HepG2 (cell line): Measurements from ENCODE around the gene BCAT1. TPM values are rescaled to one million over a fixed set of nuclear protein-coding genes. Genes with fewer than 3 reads are reported as not detected.

Experiments used
- ATAC-seq: fragments of 200-7000 bp; cut with Tn5 transposase; 3 replicates; pipeline ENCODE4 v1.9.1; 2020; ENCODE audit warnings: mild to moderate bottlenecking, moderate library complexity
- BruUV-seq: library from RNA; stranded (reverse); fragments of 400-500 nt; replicated peaks from 2 replicates; lab custom pipeline; 2021; lab: Mats Ljungman, UMichigan
- CTCF ChIA-PET: fragments of 300-600 bp; formaldehyde crosslinking; extraction: SDS; loops from one replicate; lab custom pipeline; 2021; ENCODE audit warnings: low total read pairs, inconsistent platforms, low intra/inter-chr PET ratio; lab: Yijun Ruan, JAX
- POLR2A ChIA-PET: fragments of 350-600 bp; sonication (Branson Sonifier 250); formaldehyde crosslinking; loops from one replicate; lab custom pipeline; 2020; ENCODE audit warnings: antibody characterized with exemption, inconsistent platforms; lab: Yijun Ruan, JAX
- DNase-seq: peaks from one replicate; pipeline ENCODE4 v3.0.0-alpha.2; 2015; ENCODE audit warnings: low spot score
- FAIRE-seq: peaks from 3 replicates; lab custom pipeline; 2011; peaks lifted over from hg19 to GRCh38; lab: Jason Lieb, UNC
- H2AFZ ChIP-seq: one replicate; pipeline ENCODE4 v1.6.1; 2011; ENCODE audit warnings: low read length, inconsistent platforms
- H3K27ac ChIP-seq: fragments of 300-600 bp; 3 replicates; pipeline ENCODE4 v1.8.0; 2011; ENCODE audit warnings: mixed run types, mild to moderate bottlenecking, mixed read lengths, low read length, inconsistent platforms; ENCODE audit not compliant: insufficient read depth; ENCODE audit errors: extremely low read length
- H3K27me3 ChIP-seq, 2 experiments: fragments of 200-600 bp in 1 of 2; 2 replicates in 1 of 2; 3 replicates in 1 of 2; pipeline versions ENCODE4 v1.6.0 to v1.8.0; 2011; ENCODE audit warnings: low read length in 2 of 2, mild to moderate bottlenecking in 2 of 2, moderate library complexity in 2 of 2, inconsistent platforms in 1 of 2; ENCODE audit not compliant: insufficient read depth in 2 of 2, control insufficient read depth in 1 of 2
- H3K36me3 ChIP-seq, 2 experiments: fragments of 200-600 bp in 1 of 2; replicated peaks in 1 of 2; 2 replicates in 1 of 2; 3 replicates in 1 of 2; pipeline versions ENCODE4 v1.5.1 to v1.8.0; 2011; ENCODE audit warnings: low read length in 2 of 2, inconsistent platforms in 1 of 2; ENCODE audit not compliant: insufficient read depth in 2 of 2, control insufficient read depth in 1 of 2
- H3K4me1 ChIP-seq: 2 replicates; pipeline ENCODE4 v1.5.1; 2012; ENCODE audit warnings: low read length, inconsistent platforms; ENCODE audit not compliant: insufficient read depth
- H3K4me2 ChIP-seq: 2 replicates; pipeline ENCODE4 v1.6.0; 2011; ENCODE audit warnings: low read depth, low read length, inconsistent platforms
- H3K4me3 ChIP-seq, 3 experiments: fragments of 200-600 bp in 1 of 3; sonication (generic), shearing (Covaris generic) in 1 of 3; replicated peaks in 1 of 3; 2 replicates each; pipeline ENCODE4 v1.5.1; 2011 to 2016; ENCODE audit warnings: low read length in 3 of 3, inconsistent platforms in 2 of 3, low read depth in 2 of 3, mild to moderate bottlenecking in 2 of 3, control low read depth in 1 of 3, mixed read lengths in 1 of 3; ENCODE audit not compliant: insufficient read depth in 1 of 3
- H3K79me2 ChIP-seq: one replicate; pipeline ENCODE4 v1.6.1; 2011; ENCODE audit warnings: low read length, inconsistent platforms; ENCODE audit not compliant: insufficient read depth
- H3K9ac ChIP-seq: 2 replicates; pipeline ENCODE4 v1.6.0; 2011; ENCODE audit warnings: mild to moderate bottlenecking, low read depth, low read length, inconsistent platforms; ENCODE audit not compliant: insufficient read depth
- H3K9me3 ChIP-seq: 2 replicates; pipeline ENCODE4 v1.5.1; 2012; ENCODE audit warnings: mild to moderate bottlenecking, low read length
- H4K20me1 ChIP-seq: 2 replicates; pipeline ENCODE4 v1.6.0; 2011; ENCODE audit warnings: inconsistent platforms, mild to moderate bottlenecking, low read length, moderate library complexity; ENCODE audit not compliant: insufficient read depth
- ADNP ChIP-seq: sonication (generic); formaldehyde crosslinking; IDR thresholded peaks from 2 replicates; pipeline ENCODE4 v1.4.0; 2020; ENCODE audit warnings: missing genetic modification reagents
- BRD4 ChIP-seq: sonication (generic); formaldehyde crosslinking; IDR thresholded peaks from 2 replicates; pipeline ENCODE4 v1.4.0; 2020; ENCODE audit warnings: missing genetic modification reagents
- EEA1 ChIP-seq: sonication (generic); formaldehyde crosslinking; IDR thresholded peaks from 2 replicates; pipeline ENCODE4 v1.5.1; 2020; ENCODE audit warnings: mild to moderate bottlenecking, missing genetic modification reagents, borderline replicate concordance
- KDM4B ChIP-seq: sonication (generic); formaldehyde crosslinking; IDR thresholded peaks from 2 replicates; pipeline ENCODE4 v1.4.0; 2020; ENCODE audit warnings: missing genetic modification reagents
- MED8 ChIP-seq: sonication (generic); formaldehyde crosslinking; IDR thresholded peaks from 2 replicates; pipeline ENCODE4 v1.8.1; 2023; ENCODE audit warnings: mild to moderate bottlenecking, missing genetic modification reagents; ENCODE audit not compliant: insufficient replicate concordance
- MTERF4 ChIP-seq: sonication (generic); formaldehyde crosslinking; IDR thresholded peaks from 2 replicates; pipeline ENCODE4 v1.8.0; 2023; ENCODE audit warnings: mild to moderate bottlenecking, missing genetic modification reagents
- NFE2L2 ChIP-seq: fragments of 150-350 bp; IDR thresholded peaks from 2 replicates; pipeline ENCODE4 v1.6.1; 2014; ENCODE audit warnings: low read length
- TBX2 ChIP-seq: sonication (generic); formaldehyde crosslinking; IDR thresholded peaks from 2 replicates; pipeline ENCODE4 v1.5.0; 2020; ENCODE audit warnings: missing genetic modification reagents, mild to moderate bottlenecking, borderline replicate concordance
- ZNF33A ChIP-seq: sonication (generic); formaldehyde crosslinking; IDR thresholded peaks from 2 replicates; pipeline ENCODE4 v1.5.1; 2020; ENCODE audit warnings: missing genetic modification reagents, mild to moderate bottlenecking, moderate library complexity, borderline replicate concordance
- WGBS: methylation state at CpG from one replicate; pipeline ENCODE4 v1.1.6; 2017; ENCODE audit warnings: low lambda C conversion rate; 5-methylcytosine and 5-hydroxymethylcytosine counted together
- in situ Hi-C: cut with HindIII; loops from 2 replicates; pipeline ENCODE4 v1.10.0; 2017; ENCODE audit warnings: low pct_unique_long_range_greater_than_20kb; ENCODE audit not compliant: extremely low pct_ligation_motif_present
- intact Hi-C: fragments of 100-400 bp; cut with micrococcal nuclease; formaldehyde crosslinking; loops from one replicate; pipeline ENCODE4 v1.10.0; 2022; ENCODE audit not compliant: unreplicated experiment
- polyA plus RNA-seq, 8 experiments: library from polyadenylated mRNA; depleted of rRNA in 3 of 8; stranded (reverse) in 7 of 8; unstranded in 1 of 8; fragments of >200 nt; fragmentation: Illumina TruSeq in 4 of 8; extraction: Trizol in 4 of 8; gene quantifications; 2 replicates each; pipeline versions ENCODE4 v1.2.1 to v1.2.3, GENCODE V29; 2011 to 2016; ENCODE audit warnings: low read depth in 4 of 8, missing spikeins in 1 of 8, mixed read lengths in 1 of 8; ENCODE audit not compliant: insufficient read depth in 1 of 8
- total RNA-seq, 5 experiments: library from RNA; depleted of rRNA; stranded (reverse); fragments of >200 nt; fragmentation: Illumina TruSeq; extraction: Trizol; gene quantifications; 2 replicates each; pipeline ENCODE4 v1.2.3, GENCODE V29; 2016; ENCODE audit warnings: low read depth in 1 of 5
- TF ChIP-seq, protein P1 (sequence below): sonication (generic); formaldehyde crosslinking; IDR thresholded peaks from 2 replicates; pipeline ENCODE4 v1.4.0; 2020; ENCODE audit warnings: mild to moderate bottlenecking, missing genetic modification reagents, borderline replicate concordance

The BCAT1 gene
- total and polyA plus RNA-seq, 2 of the 13 experiments (the other 11 are each of a cell fraction or from before 2014, with no cell fraction given): 8.0 to 75.5 TPM

DNA sequence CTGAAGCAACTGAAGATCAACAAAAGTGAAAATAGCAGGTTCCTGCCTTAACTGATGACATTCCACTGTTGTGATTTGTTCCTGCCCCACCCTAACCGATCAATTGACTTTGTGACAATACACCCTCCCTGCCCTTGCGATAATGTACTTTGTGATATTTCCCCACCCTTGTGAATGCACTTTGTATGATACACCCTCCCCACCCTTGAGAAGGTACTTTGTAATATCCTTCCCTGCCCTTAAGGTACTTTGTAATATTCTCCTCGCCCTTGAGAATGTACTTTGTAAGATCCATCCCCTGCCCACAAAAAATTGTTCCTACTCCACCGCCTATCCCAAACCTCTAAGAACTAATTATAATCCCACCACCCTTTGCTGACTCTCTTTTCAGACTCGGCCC lies 41.4 kb downstream of the BCAT1 start:
- TF ChIP-seq ZNF33A: no peak
- TF ChIP-seq, protein P1, sequence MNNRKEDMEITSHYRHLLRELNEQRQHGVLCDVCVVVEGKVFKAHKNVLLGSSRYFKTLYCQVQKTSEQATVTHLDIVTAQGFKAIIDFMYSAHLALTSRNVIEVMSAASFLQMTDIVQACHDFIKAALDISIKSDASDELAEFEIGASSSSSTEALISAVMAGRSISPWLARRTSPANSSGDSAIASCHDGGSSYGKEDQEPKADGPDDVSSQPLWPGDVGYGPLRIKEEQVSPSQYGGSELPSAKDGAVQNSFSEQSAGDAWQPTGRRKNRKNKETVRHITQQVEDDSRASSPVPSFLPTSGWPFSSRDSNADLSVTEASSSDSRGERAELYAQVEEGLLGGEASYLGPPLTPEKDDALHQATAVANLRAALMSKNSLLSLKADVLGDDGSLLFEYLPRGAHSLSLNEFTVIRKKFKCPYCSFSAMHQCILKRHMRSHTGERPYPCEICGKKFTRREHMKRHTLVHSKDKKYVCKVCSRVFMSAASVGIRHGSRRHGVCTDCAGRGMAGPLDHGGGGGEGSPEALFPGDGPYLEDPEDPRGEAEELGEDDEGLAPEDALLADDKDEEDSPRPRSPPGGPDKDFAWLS (CRISPR knock-in tag): no peak
- TF ChIP-seq ADNP (CRISPR knock-in tag): no peak
- TF ChIP-seq MED8 (CRISPR knock-in tag): no peak
- TF ChIP-seq TBX2 (CRISPR knock-in tag): no peak
- no peak for TF ChIP-seq MTERF4
- TF ChIP-seq NFE2L2: no peak
- no peak for TF ChIP-seq EEA1
- no peak for TF ChIP-seq BRD4
- TF ChIP-seq KDM4B: no peak
- 95% methylated on average over 5 of the region's 5 CpGs for WGBS
- H2AFZ ChIP-seq: no peak overlapping the region
- ATAC-seq (no peak), FAIRE-seq (no peak), DNase-seq (no peak)
- no peaks in the 10 kb centered on the region for H3K9me3 ChIP-seq
- in situ Hi-C loops: no loop called here
- no peak overlapping the region for H3K4me3 ChIP-seq
- intact Hi-C loops: no loop called here
- ChIA-PET CTCF (no interaction called here), POLR2A (no interaction called here)
- no TSS peak for BruUV-seq
- H4K20me1 ChIP-seq: no peaks in the 10 kb centered on the region
- peaks cover 19% of the 10 kb centered on the region for H3K4me1 ChIP-seq
- no peak overlapping the region for H3K9ac ChIP-seq
- no peaks in the 10 kb centered on the region for H3K79me2 ChIP-seq
- H3K4me2 ChIP-seq: no peak overlapping the region
- no peaks in the 10 kb centered on the region for H3K27me3 ChIP-seq
- H3K36me3 ChIP-seq: no peaks in the 10 kb centered on the region
- no peak overlapping the region for H3K27ac ChIP-seq
